NT2/D1 (cell line): ENCODE measurements around the gene RAF1.

Experiments
- SUZ12 ChIP-seq: IDR thresholded peaks from 2 replicates; pipeline ENCODE4 v1.6.1; 2011; ENCODE audit not compliant: insufficient read length, insufficient read depth; ENCODE audit errors: extremely low read depth
- ZNF274 ChIP-seq: IDR thresholded peaks from 2 replicates; pipeline ENCODE4 v1.6.1; 2011; ENCODE audit warnings: mild to moderate bottlenecking, low read depth, low read length

DNA sequence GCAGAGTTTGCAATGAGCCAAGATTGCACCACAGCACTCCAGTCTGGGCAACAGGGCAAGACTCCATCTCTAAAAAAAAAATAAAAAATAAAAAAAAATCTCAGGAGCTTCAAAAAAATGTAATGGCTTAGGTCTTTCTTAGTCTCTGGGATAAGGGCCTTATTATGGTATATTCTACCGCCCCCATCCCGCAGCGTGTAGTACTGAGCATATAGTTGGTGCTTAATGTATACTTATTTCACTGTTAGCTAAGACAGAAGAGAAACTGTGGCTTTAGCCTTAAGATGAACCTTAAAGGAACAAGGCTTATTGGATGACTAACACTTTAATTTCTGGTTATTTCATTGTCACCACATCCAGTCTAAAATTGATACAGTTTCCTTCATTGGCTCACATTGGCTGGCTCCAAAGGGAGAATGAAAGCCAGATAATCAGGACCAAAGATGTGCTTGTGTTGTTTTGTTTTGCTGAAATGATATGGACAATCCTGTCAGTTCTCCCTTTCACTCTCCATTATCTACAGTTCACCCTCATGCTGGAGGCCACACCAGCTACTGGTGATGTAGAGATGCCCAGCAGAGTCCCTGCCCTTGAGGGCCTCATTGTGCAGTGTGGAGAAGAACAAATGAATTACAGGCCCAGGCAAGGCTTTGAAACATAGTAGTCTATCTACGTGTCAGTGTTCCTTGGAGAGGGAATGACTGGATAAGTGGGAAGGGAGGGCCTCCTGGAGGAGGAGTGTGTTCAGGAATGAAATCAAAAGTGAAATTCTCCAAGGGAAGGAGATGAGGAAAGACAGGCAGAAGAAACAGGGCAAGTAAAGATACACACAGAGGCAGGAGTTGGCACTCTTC lies 17.4 kb upstream of the RAF1 start:
- TF ChIP-seq SUZ12 (no peak), ZNF274 (no peak)
